Gastroesophageal sphincter (tissue), 3 donors: ENCODE results near the gene SMTNL1.

Experiments
- CTCF ChIP-seq, 4 experiments: fragments of 200-600 bp in 2 of 4; fragments of 450-650 bp in 2 of 4; sonication (generic) in 1 of 4; IDR thresholded peaks; one replicate each; pipeline ENCODE4 v1.5.1; 2017 to 2019; ENCODE audit warnings: antibody characterized with exemption in 4 of 4, mild to moderate bottlenecking in 2 of 4, moderate library complexity in 2 of 4
- POLR2A ChIP-seq, 2 donors: fragments of 450-650 bp; IDR thresholded peaks; one replicate each; pipeline ENCODE4 v1.6.1; 2017; ENCODE audit warnings: antibody characterized with exemption in 2 of 2, mild to moderate bottlenecking in 2 of 2, moderate library complexity in 1 of 2

DNA sequence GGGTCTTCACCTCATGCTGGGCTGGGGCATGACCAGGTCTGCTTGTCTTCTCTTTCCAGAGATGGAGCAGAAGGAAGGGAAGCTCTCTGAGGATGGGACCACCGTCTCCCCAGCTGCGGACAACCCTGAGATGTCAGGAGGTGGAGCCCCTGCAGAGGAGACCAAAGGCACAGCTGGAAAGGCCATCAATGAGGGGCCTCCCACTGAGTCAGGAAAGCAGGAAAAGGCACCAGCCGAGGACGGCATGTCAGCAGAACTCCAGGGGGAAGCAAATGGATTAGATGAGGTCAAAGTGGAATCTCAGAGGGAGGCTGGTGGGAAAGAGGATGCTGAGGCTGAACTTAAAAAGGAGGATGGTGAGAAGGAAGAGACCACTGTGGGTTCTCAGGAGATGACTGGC is 5.2 kb downstream of the SMTNL1 start:
- no peak for TF ChIP-seq CTCF (IDR thresholded peaks at IDR 0.05)
- no peak for TF ChIP-seq POLR2A (IDR thresholded peaks at IDR 0.05)
